Stimulated activated CD4-positive, alpha-beta T cell treated with anti-CD3 and anti-CD28 coated beads, Interleukin-4, amount 100 ng/mL, for 1 hour (primary cell): ENCODE measurements around the gene FOXO6.

Experiments
- DNase-seq: peaks from one replicate; pipeline ENCODE4 v3.0.0-alpha.2; 2020

The FOXO6 gene

GRCh38 chr1:41428738-41429640, 67.8 kb downstream of the FOXO6 start:
- no peak for DNase-seq

- DNase-seq = no peak
Measured at GRCh38 chr1:41429641-41430035, 68.4 kb downstream of the FOXO6 start.

GRCh38 chr1:41430069-41430468, 68.8 kb downstream of the FOXO6 start:
- DNase-seq = no peak

GRCh38 chr1:41430582-41430981, 69.3 kb downstream of the FOXO6 start:
- no peak for DNase-seq

- DNase-seq = no peak
Measured at GRCh38 chr1:41431490-41432350, 70.5 kb downstream of the FOXO6 start.
